Neural crest cell (in vitro differentiated cells): Measurements from ENCODE around the gene CA6. TPM values are rescaled to one million over a fixed set of nuclear protein-coding genes. Genes with fewer than 3 reads are reported as not detected.

Experiments used
- DNase-seq: peaks from one replicate; pipeline ENCODE4 v3.0.0; 2021; ENCODE audit warnings: low read depth, mixed read lengths, low spot score
- H3K27ac Mint-ChIP-seq: one replicate; pipeline ENCODE4 v1.8.0; 2021; ENCODE audit warnings: mild to moderate bottlenecking, mixed read lengths; ENCODE audit not compliant: unreplicated experiment
- H3K27me3 Mint-ChIP-seq: 2 replicates; pipeline ENCODE4 v1.8.0; 2021; ENCODE audit warnings: low read depth, mild to moderate bottlenecking, mixed read lengths
- H3K36me3 Mint-ChIP-seq: 2 replicates; pipeline ENCODE4 v1.8.0; 2021; ENCODE audit warnings: low read depth, mild to moderate bottlenecking, mixed read lengths
- H3K4me1 Mint-ChIP-seq: 2 replicates; pipeline ENCODE4 v1.8.0; 2021; ENCODE audit warnings: mixed read lengths
- H3K4me3 Mint-ChIP-seq: one replicate; pipeline ENCODE4 v1.8.0; 2021; ENCODE audit warnings: mild to moderate bottlenecking, mixed read lengths
- H3K9me3 Mint-ChIP-seq: 2 replicates; pipeline ENCODE4 v1.8.0; 2021; ENCODE audit warnings: mixed read lengths
- CTCF ChIP-seq: fragments of 200-600 bp; sonication (generic); conservative IDR thresholded peaks from 2 replicates; pipeline ENCODE4 v1.5.0; 2021; ENCODE audit warnings: antibody characterized with exemption, mild to moderate bottlenecking
- total RNA-seq: library from RNA; stranded (reverse); gene quantifications from 2 replicates; pipeline ENCODE4 v1.2.1, GENCODE V29; 2021

Gene CA6
- total RNA-seq, 1 donor from 2014 or later, result not detected

DNA sequence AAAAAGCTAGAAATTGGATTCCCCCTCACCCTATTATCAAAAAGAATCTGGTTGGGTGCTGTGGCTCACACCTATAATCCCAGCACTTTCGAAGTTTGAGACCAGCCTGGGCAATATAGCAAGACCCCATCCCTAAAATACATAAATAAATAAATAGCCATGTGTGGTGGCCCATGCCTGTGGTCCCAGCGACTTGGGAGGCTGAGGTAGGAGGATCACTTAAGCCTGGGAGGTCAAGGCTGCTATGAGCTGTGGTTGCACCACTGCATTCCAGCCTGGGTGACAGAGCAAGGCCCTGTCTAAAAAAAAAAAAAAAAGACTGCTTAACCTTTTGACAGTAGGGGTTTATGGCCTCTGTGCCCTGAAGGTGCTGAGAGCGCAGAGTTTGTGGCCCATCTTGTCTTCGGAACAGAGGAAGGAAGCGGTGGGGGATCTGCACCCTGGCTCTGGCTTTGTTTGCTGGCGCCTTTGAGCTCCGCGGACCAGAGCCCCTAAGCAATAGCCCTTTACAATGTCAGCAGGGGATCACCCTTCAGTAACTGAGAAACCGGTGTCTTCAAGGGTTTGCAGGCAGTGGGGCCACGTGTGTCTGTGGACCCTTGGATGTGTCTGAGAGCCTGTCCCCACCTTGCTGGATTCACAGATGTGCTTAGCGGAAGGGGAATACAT, 58.5 kb downstream of the CA6 start:
- peaks cover 32% of the 10 kb centered on the region for H3K4me1 Mint-ChIP-seq
- no peak for DNase-seq
- no peak overlapping the region for H3K4me3 Mint-ChIP-seq
- no peak overlapping the region for H3K27ac Mint-ChIP-seq
- H3K27me3 Mint-ChIP-seq, result no peaks in the 10 kb centered on the region
- H3K9me3 Mint-ChIP-seq, result no peaks in the 10 kb centered on the region
- no peaks in the 10 kb centered on the region for H3K36me3 Mint-ChIP-seq
- no peak for TF ChIP-seq CTCF

DNA sequence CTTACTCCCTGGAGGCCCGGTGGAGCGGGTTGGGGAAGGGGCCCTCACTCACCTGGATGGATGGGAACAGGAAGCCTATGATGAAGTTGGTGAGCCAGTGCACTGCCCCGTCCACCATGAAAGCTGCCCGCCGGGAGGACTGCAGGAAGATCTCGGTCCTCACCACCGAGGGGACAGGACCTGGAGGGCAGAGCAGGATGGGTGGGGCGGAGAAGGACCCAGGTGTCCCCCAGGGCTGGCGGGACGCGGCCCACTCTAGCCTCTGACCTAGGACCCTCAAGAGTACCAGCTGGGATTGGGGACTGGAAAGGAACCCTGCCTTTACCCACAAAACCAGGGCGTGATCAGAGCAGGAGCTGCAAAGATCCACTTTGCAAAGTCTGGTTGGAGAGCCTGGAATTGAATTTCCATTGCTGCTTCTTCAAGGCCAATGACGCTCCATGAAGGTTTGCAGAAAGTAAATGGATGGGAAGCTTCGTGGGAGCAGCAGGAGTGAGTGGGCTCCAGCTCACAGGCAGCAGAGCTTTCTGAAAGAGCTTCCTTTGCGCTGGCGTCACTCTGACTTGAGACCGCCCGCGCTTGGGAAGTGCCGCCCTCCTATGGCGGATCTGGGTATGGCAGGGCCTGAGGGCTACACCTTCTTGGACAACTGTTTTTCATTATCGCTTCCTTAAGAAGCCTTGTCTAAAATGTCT, 59.2 kb downstream of the CA6 start:
- Mint-ChIP-seq H3K9me3 (no peaks in the 10 kb centered on the region), H3K27ac (no peak overlapping the region), H3K36me3 (no peaks in the 10 kb centered on the region), H3K27me3 (no peaks in the 10 kb centered on the region), H3K4me3 (no peak overlapping the region), H3K4me1 (peaks cover 30% of the 10 kb centered on the region)
- peak; percentile 93 for DNase-seq
- TF ChIP-seq CTCF, result peak; percentile 93

DNA sequence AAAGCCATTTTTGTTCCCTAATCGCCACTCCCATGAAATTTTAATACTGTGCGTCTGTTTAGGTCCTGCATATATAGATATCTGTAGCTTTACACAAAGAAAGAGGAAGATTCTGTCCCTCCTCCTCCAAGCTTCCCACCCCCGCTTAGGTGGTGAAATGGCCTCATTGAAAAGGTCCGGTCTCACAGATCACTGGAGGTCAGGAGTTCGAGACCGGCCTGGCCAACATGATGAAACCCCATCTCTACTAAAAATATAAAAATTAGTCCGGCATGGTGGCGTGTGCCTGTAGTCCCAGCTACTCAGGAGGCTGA, 59.7 kb downstream of the CA6 start:
- H3K27me3 Mint-ChIP-seq, result no peaks in the 10 kb centered on the region
- H3K4me3 Mint-ChIP-seq, result no peak overlapping the region
- no peak for DNase-seq
- TF ChIP-seq CTCF, result peak; percentile 5
- H3K9me3 Mint-ChIP-seq, result no peaks in the 10 kb centered on the region
- H3K36me3 Mint-ChIP-seq, result no peaks in the 10 kb centered on the region
- H3K27ac Mint-ChIP-seq, result no peak overlapping the region
- H3K4me1 Mint-ChIP-seq, result peaks cover 28% of the 10 kb centered on the region

DNA sequence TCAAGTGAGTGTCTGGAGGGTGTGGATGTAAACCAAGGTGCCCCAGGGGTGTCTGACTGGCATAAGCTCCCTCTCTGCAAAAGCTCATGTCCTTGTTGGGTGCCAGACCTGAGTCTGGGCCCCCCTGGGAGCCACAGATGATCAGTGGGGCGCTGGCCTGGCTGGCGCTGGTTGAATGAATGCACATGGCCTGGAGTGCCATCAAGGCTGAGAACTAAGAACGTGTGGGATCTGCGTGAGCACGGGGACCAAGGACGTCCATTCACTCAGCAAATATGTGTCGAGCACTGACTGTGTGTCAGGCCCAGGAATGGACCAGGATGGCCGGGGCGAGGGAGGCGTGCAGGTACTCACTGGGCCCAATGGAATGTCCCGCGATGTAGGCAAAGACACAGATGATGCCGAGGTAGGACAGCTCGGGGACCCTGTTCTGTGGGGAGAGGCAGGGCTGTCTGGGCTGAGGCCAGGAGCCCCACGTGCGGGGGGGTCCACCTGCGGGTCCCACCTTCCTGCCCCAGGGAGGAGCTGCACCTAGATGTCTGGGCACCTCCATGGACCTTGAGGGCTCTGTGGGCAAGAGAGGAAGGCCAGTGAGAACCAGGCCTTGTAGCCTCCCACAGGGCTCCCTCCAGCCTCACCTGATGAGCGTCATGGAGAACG, 61.4 kb downstream of the CA6 start:
- peaks cover 24% of the 10 kb centered on the region for H3K4me1 Mint-ChIP-seq
- H3K27ac Mint-ChIP-seq, result no peak overlapping the region
- no peak for DNase-seq
- H3K36me3 Mint-ChIP-seq, result no peaks in the 10 kb centered on the region
- no peak overlapping the region for H3K4me3 Mint-ChIP-seq
- no peak for TF ChIP-seq CTCF
- H3K9me3 Mint-ChIP-seq, result no peaks in the 10 kb centered on the region
- no peaks in the 10 kb centered on the region for H3K27me3 Mint-ChIP-seq

GRCh38 chr1:9008236-9008635, 62.6 kb downstream of the CA6 start:
- H3K27me3 Mint-ChIP-seq, result no peaks in the 10 kb centered on the region
- no peak overlapping the region for H3K27ac Mint-ChIP-seq
- peaks cover 15% of the 10 kb centered on the region for H3K4me1 Mint-ChIP-seq
- DNase-seq, result no peak
- H3K9me3 Mint-ChIP-seq, result no peaks in the 10 kb centered on the region
- TF ChIP-seq CTCF, result no peak
- no peaks in the 10 kb centered on the region for H3K36me3 Mint-ChIP-seq
- H3K4me3 Mint-ChIP-seq, result no peak overlapping the region
